GM23248 (cell line): ENCODE measurements around the gene SEMA4D.

Source experiments
- EZH2 ChIP-seq: fragments of 200-600 bp; sonication (generic); IDR thresholded peaks from 2 replicates; pipeline ENCODE4 v1.6.1; 2018; ENCODE audit warnings: antibody characterized with exemption, mild to moderate bottlenecking; ENCODE audit not compliant: insufficient read depth, poor library complexity, severe bottlenecking
- EZH2phosphoT487 ChIP-seq: fragments of 200-600 bp; sonication (generic); IDR thresholded peaks from 2 replicates; pipeline ENCODE4 v1.6.1; 2018; ENCODE audit warnings: antibody characterized with exemption, moderate library complexity, mild to moderate bottlenecking, low read depth; ENCODE audit not compliant: insufficient read depth

DNA sequence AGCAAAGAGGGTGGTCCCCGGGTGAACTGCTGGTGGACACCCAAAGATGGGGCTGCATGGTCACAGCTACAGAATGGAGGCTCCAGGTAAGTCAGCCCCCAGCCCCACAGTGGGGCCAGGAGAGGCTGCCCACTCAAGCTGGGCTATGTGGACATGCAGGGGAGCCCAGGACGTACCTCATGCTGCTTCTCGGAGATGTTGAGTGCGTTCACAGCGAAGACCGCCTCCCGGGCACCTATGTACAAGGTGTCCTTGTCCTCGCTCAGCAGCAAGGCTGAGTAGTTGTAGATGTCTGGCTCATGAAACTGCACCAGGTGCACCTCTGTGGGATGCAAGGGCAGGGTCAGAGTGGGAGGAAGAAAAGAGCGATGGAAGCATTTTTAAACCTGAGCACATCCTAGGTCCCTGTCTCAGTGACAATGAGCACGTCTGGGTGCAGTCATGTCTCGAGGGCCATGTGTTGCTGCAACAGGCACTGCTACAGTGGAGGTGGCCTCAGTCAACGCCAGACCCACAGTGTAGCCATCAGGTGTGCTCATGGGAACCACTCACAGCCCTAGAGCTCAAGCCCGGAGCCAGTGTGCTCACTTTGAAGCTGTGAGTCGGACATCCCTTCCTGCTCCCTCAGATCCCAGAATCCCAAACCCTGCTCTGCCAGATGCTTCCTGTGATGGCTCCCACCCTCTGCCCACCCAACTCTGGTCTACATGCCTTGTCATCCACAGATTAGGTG is 95.1 kb downstream of the SEMA4D start:
- TF ChIP-seq EZH2 (no peak), EZH2phosphoT487 (no peak)
